VCaP (cell line): ENCODE results near the gene MOV10L1.

Source experiments
- H3K27ac ChIP-seq: fragments of 450-650 bp; 2 replicates; pipeline ENCODE4 v1.5.1; 2017
- TF ChIP-seq, protein P1 (sequence below): fragments of 450-650 bp; conservative IDR thresholded peaks from 2 replicates; pipeline ENCODE4 v1.5.1; 2017; ENCODE audit warnings: mild to moderate bottlenecking, moderate library complexity

The MOV10L1 gene

DNA sequence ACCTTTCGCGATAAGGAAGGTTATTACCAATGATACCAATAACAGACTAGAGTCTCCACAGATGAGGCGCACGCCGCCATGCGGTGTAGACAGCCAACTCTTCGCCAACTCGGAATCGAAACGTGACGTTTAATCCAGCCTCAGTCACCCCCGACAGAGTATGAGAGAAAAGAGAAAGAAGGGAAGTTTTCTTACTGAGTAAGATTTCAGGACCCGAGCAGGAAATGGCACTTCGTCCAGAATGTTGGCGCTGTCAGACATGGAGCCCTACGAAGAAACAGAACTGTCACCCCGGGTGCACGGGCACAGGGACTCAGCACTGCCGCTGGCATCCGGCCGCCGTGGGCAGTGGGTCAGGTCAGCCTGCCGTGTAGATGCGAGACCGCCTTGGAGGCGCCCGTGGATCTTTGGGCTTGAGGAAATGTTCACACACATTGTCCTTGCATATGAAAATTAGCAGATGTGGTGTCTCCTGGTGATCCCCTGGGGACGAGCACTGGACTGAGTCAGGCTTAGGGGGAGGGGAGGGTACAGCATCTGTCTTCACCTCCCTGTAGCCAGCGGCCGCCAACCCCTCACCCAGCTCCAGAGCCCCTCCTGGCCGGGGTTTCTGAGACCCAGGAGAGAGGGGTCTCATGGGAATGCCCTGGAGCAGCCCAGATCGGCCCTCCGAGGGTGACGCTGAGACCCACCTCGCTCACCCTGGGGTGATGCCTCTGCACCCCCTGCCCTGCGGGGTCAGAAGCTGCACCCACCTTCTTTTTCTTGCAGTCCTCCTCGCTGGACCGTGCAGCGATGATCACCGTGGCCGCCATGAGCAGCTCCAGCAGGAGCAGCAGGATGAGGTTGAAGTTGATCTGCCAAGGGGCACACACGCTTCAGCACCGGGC lies 12.9 kb upstream of the MOV10L1 start:
- H3K27ac ChIP-seq: no peak overlapping the region
- TF ChIP-seq, protein P1, sequence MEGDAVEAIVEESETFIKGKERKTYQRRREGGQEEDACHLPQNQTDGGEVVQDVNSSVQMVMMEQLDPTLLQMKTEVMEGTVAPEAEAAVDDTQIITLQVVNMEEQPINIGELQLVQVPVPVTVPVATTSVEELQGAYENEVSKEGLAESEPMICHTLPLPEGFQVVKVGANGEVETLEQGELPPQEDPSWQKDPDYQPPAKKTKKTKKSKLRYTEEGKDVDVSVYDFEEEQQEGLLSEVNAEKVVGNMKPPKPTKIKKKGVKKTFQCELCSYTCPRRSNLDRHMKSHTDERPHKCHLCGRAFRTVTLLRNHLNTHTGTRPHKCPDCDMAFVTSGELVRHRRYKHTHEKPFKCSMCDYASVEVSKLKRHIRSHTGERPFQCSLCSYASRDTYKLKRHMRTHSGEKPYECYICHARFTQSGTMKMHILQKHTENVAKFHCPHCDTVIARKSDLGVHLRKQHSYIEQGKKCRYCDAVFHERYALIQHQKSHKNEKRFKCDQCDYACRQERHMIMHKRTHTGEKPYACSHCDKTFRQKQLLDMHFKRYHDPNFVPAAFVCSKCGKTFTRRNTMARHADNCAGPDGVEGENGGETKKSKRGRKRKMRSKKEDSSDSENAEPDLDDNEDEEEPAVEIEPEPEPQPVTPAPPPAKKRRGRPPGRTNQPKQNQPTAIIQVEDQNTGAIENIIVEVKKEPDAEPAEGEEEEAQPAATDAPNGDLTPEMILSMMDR: no peak

DNA sequence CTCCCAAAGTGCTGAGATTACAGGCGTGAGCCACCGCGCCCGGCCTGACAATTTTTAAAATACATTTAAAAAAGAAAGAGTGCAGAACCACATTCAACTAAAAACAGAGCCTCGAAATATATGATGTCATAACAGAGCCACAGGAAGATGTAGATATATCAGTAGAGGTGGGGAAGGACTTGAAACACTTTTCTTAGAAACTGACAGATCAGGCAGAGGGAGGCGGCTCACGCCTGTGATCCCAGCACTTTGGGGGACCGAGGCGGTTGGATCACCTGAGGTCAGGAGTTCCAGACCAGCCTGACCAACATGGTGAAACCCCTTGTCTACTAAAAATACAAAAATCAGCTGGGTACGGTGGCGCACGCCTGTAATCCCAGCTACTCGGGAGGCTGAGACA lies 11.6 kb upstream of the MOV10L1 start:
- TF ChIP-seq, protein P1: no peak
- no peak overlapping the region for H3K27ac ChIP-seq

DNA sequence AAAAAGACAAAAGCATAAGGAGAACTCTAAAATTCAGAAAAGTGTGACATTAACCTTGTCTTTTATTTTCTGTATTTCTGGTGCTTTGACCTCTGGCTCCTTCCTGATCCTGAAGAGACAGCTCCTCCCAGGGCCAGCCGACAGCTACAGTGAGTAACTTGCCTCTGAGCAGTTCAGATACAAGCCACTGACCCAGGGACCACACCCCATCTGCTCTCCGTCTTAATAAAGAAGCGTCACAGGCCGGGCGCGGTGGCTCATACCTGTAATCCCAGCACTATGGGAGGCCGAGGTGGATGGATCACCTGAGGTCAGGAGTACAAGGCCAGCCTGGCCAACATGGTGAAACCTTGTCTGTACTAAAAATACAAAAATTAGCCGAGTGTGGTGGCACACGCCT lies 11.0 kb upstream of the MOV10L1 start:
- TF ChIP-seq, protein P1: no peak
- no peak overlapping the region for H3K27ac ChIP-seq

DNA sequence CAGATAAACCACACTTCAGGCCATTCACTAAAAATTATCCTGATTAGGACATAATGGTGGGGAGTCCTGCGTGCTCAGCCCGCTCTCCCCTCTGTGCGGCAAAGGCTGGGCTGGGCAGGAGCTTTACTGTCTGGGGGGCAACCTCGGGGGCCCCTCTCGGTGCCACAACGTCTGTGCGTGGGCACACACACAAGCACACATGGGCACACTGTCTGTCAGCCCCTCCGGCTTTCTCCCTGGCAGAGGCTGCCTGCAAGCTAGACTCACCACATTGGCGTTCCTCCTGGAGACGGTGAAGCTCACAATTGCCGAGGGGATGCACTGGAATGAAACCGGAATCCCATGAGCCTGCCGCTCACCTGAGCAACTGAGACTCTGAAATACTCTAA lies 9.7 kb upstream of the MOV10L1 start:
- TF ChIP-seq, protein P1: no peak
- H3K27ac ChIP-seq: no peak overlapping the region

DNA sequence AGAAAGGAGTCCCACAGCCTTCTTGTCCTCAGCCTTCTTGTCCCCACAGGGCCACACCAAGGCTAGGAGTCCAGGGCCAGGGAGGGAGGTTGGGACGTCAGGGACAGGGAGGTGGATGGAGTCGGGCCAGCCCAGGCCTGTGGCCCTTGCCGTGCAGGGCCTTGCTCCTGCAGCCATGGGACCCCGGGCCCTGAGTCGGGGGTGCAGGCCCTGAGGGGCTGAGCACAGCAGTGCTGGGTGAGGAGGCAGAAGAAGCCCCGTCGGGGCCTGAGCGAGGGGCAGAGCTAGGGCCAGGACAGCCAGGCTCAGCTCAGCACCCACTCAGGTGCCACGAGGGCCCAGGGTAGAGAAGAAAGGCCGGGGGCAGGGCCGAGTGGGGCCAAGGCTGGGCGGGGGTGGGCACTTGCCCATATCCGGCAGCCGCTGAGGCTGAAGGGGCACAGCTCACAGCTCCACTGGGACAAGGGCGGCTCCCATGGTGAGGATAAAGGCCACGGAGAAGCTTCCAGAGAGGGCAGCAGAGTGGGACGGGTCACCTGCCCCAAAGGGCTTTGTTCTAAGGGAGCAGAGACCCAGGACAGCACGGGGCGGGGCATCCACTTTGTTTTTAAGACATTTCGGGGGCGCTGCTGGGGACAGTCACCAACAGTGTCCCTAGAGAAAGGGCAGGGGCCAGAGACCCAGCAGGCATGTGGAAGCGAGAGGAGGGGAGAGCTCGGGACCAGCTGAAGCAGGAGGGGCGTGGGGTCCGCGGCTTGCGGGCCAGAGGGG lies 8.2 kb upstream of the MOV10L1 start:
- H3K27ac ChIP-seq: no peak overlapping the region
- TF ChIP-seq, protein P1: no peak

DNA sequence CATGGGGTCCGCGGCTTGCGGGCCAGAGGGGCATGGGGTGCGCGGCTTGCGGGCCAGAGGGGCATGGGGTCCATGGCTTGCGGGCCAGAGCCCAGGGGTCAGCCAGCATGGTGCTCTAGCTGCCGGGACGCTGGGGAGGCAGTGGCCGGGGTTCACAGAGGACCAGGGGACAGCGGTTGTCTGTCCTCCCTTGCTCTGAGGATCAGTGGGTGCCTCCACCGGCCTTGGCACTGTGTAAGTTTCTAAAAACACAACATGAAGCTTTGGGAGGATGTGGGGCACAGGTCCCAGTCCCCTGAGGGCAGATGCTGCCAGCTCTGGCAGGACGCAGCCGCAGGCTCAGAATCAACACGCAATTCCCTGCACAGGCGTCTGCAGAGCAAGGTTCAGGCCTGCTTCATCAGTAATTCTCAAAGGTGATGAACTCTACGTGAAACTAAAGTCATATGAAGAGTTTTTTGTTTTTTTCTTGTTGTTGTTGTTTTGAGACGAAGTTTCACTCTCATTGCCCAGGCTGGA lies 7.5 kb upstream of the MOV10L1 start:
- TF ChIP-seq, protein P1: no peak
- no peak overlapping the region for H3K27ac ChIP-seq

DNA sequence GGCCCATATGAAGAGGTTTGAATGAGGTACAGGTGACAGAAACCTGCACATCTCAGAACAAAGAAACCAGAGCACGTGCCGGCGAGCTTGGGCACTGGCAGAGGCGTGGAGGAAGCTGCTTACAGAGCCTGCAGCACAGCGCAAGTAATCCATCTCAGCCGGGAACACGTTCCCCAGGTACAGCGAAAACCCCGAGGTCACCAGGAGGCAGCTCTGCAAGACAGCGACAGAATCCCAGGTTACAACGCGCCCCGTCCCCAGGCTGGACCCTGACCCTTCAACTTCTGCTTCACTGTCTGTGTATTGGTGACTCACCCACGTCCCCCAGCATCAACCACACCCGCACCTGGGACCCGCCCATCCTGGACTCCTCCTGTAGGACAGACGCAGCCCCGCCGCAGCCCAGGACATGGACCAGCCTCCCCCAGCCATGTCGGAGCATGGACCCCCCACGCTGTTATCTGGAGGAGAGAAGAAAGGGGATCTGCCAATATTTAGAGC lies 6.8 kb upstream of the MOV10L1 start:
- H3K27ac ChIP-seq: no peak overlapping the region
- TF ChIP-seq, protein P1: no peak
